B cell (primary cell): ENCODE measurements around the gene VILL. TPM values are rescaled to one million over a fixed set of nuclear protein-coding genes. Genes with fewer than 3 reads are reported as not detected.

Source experiments
- ATAC-seq: fragments of 200-7000 bp; cut with Tn5 transposase; one replicate; pipeline ENCODE4 v1.10.0; 2021; ENCODE audit warnings: low read depth, mild to moderate bottlenecking, moderate number of reproducible peaks, moderate library complexity
- CTCF ChIA-PET: fragments of 350-600 bp; sonication (Branson Sonifier 250); formaldehyde crosslinking; loops from one replicate; lab custom pipeline; 2021; ENCODE audit warnings: antibody characterized with exemption, inconsistent platforms; lab: Charles Lee
- POLR2A ChIA-PET: fragments of 350-600 bp; sonication (Branson Sonifier 250); formaldehyde crosslinking; loops from one replicate; lab custom pipeline; 2021; ENCODE audit warnings: antibody characterized with exemption; lab: Charles Lee
- DNase-seq: peaks from one replicate; pipeline ENCODE4 v3.0.0; 2013
- H2AFZ ChIP-seq: 2 replicates; pipeline ENCODE4 v1.6.1; 2012; ENCODE audit warnings: mild to moderate bottlenecking, low read depth, low read length; ENCODE audit not compliant: insufficient read depth, poor library complexity, severe bottlenecking
- H3K27ac ChIP-seq, 2 donors: 1 replicate in 1 of 2; 2 replicates in 1 of 2; pipeline ENCODE4 v1.5.1; 2012 to 2013; ENCODE audit warnings: low read length in 2 of 2, mild to moderate bottlenecking in 2 of 2, moderate library complexity in 1 of 2
- H3K27me3 ChIP-seq, 4 experiments: fragments of 200-600 bp in 1 of 4; sonication (generic) in 1 of 4; replicated peaks in 1 of 4; 1 replicate in 2 of 4; 2 replicates in 2 of 4; pipeline versions ENCODE4 v1.6.1 to v1.7.0; 2013 to 2016; ENCODE audit warnings: low read length in 3 of 4, mild to moderate bottlenecking in 2 of 4, mixed read lengths in 1 of 4, moderate library complexity in 1 of 4; ENCODE audit not compliant: insufficient read depth in 4 of 4, control insufficient read depth in 3 of 4; ENCODE audit errors: control extremely low read depth in 1 of 4
- H3K36me3 ChIP-seq, 2 experiments: replicated peaks in 1 of 2; 1 replicate in 1 of 2; 2 replicates in 1 of 2; pipeline versions ENCODE4 v1.6.1 to v1.7.1; 2013; ENCODE audit warnings: low read length in 1 of 2; ENCODE audit not compliant: insufficient read depth in 2 of 2, control insufficient read depth in 1 of 2; ENCODE audit errors: control extremely low read depth in 1 of 2, extremely low read depth in 1 of 2
- H3K4me1 ChIP-seq, 2 donors: fragments of 200-600 bp in 1 of 2; sonication (generic) in 1 of 2; 1 replicate in 1 of 2; 2 replicates in 1 of 2; pipeline versions ENCODE4 v1.5.1 to v1.6.1; 2013 to 2017; ENCODE audit warnings: low read length in 2 of 2; ENCODE audit not compliant: control insufficient read depth in 2 of 2, insufficient read depth in 2 of 2
- H3K4me2 ChIP-seq: replicated peaks from 2 replicates; pipeline ENCODE3; 2012; ENCODE audit warnings: mild to moderate bottlenecking, low read depth, low read length; ENCODE audit not compliant: poor library complexity, severe bottlenecking
- H3K4me3 ChIP-seq, 5 experiments: fragments of 200-600 bp in 1 of 5; sonication (generic) in 1 of 5; 1 replicate in 3 of 5; 2 replicates in 2 of 5; pipeline versions ENCODE4 v1.5.1 to v1.7.0; 2011 to 2016; ENCODE audit warnings: low read length in 4 of 5, mild to moderate bottlenecking in 4 of 5, low read depth in 2 of 5, control low read depth in 1 of 5, moderate library complexity in 1 of 5; ENCODE audit not compliant: insufficient read depth in 1 of 5; ENCODE audit errors: control extremely low read depth in 1 of 5, extremely low read depth in 1 of 5
- H3K79me2 ChIP-seq: fragments of 200-600 bp; sonication (generic); one replicate; pipeline ENCODE4 v1.6.0; 2016; ENCODE audit warnings: low read length; ENCODE audit not compliant: control insufficient read depth, insufficient read depth
- H3K9ac ChIP-seq: fragments of 200-600 bp; sonication (generic); 2 replicates; pipeline ENCODE4 v1.6.1; 2017; ENCODE audit warnings: mild to moderate bottlenecking, low read length, moderate library complexity
- H3K9me3 ChIP-seq, 3 donors: one replicate each; pipeline versions ENCODE4 v1.6.1 to v1.7.1; 2013; ENCODE audit warnings: low read length in 2 of 3; ENCODE audit not compliant: control insufficient read depth in 2 of 3, insufficient read depth in 1 of 3; ENCODE audit errors: control extremely low read depth in 1 of 3
- H4K20me1 ChIP-seq: 2 replicates; pipeline ENCODE4 v1.6.0; 2012; ENCODE audit warnings: mild to moderate bottlenecking, low read length; ENCODE audit not compliant: insufficient read depth, control insufficient read depth, poor library complexity, severe bottlenecking
- H3K27ac Mint-ChIP-seq: one replicate; pipeline ENCODE4 v1.8.0; 2021; ENCODE audit warnings: mixed read lengths
- H3K27me3 Mint-ChIP-seq: one replicate; pipeline ENCODE4 v1.8.0; 2021; ENCODE audit warnings: mixed read lengths
- H3K4me1 Mint-ChIP-seq: one replicate; pipeline ENCODE4 v1.8.0; 2021; ENCODE audit warnings: mixed read lengths
- H3K4me3 Mint-ChIP-seq: one replicate; pipeline ENCODE4 v1.8.0; 2021; ENCODE audit warnings: mixed read lengths
- H3K9me3 Mint-ChIP-seq: one replicate; pipeline ENCODE4 v1.8.0; 2022; ENCODE audit warnings: mixed read lengths; ENCODE audit not compliant: insufficient read depth
- CTCF ChIP-seq: fragments of 200-600 bp; IDR thresholded peaks from one replicate; pipeline ENCODE4 v1.8.0; 2022; ENCODE audit warnings: antibody characterized with exemption, mild to moderate bottlenecking
- EZH2 ChIP-seq: IDR thresholded peaks from 2 replicates; pipeline ENCODE4 v1.6.1; 2012; ENCODE audit warnings: borderline replicate concordance, low read depth, mild to moderate bottlenecking, moderate library complexity, low read length; ENCODE audit not compliant: insufficient read depth, poor library complexity, severe bottlenecking
- WGBS: methylation state at CpG from one replicate; pipeline ENCODE4 v1.1.5; 2013; ENCODE audit warnings: missing lambda C conversion rate; ENCODE audit not compliant: insufficient coverage; 5-methylcytosine and 5-hydroxymethylcytosine counted together
- intact Hi-C: fragments of 100-400 bp; cut with micrococcal nuclease; formaldehyde crosslinking; loops from one replicate; pipeline ENCODE4 v1.10.0; 2022
- polyA plus RNA-seq: library from polyadenylated mRNA; depleted of rRNA; stranded (reverse); fragments of >200 nt; gene quantifications from 2 replicates; pipeline ENCODE4 v1.2.3, GENCODE V29; 2012
- total RNA-seq, 2 donors: library from RNA; stranded (reverse); fragments of 120-200 nt in 1 of 2; gene quantifications; 1 replicate in 1 of 2; 2 replicates in 1 of 2; pipeline versions ENCODE4 v1.2.3 to v1.2.4, GENCODE V29; 2013 to 2022

Gene VILL
- total and polyA plus RNA-seq, 2 donors (not counting 1 experiment from before 2014, with no cell fraction given) = 35.2 to 46.4 TPM

GRCh38 chr3:38038447-38038911, 47.9 kb downstream of the VILL start:
- Mint-ChIP-seq H3K27ac (peak overlapping the region; percentile 54), H3K27me3 (peaks cover 12% of the 10 kb centered on the region), H3K9me3 (no peaks in the 10 kb centered on the region), H3K4me3 (peak overlapping the region; percentile 93), H3K4me1 (peaks cover 19% of the 10 kb centered on the region)
- DNase-seq (no peak), ATAC-seq (no peak)
- no peaks in the 10 kb centered on the region for H3K79me2 ChIP-seq
- peak overlapping the region; percentile 67 for H3K9ac ChIP-seq
- H3K4me2 ChIP-seq = peak overlapping the region; percentile 89
- ChIA-PET CTCF (interaction anchor here (0.7 to 2.9 kb wide), 5 partner anchors 10 to 183 kb away, joined by 4 to 31 read pairs (median 11); partner anchors contain the start of gene PLCD1), POLR2A (interaction anchor here (0.9 to 1.0 kb wide), 2 partner anchors 99 to 126 kb away, joined by 3 to 4 read pairs; partner anchors contain the start of gene ACAA1)
- peak overlapping the region in 4 of 5 experiments; percentile 64 to 71 (median 68) for H3K4me3 ChIP-seq
- peak overlapping the region; percentile 76 for H2AFZ ChIP-seq
- intact Hi-C loops = no loop called here
- TF ChIP-seq CTCF (no peak), EZH2 (no peak)
- H3K27ac ChIP-seq = no peak overlapping the region
- no peaks in the 10 kb centered on the region for H4K20me1 ChIP-seq
- H3K9me3 ChIP-seq = no peaks in the 10 kb centered on the region
- H3K27me3 ChIP-seq = peaks cover 0 to 4% (median 1%) of the 10 kb centered on the region in 4 experiments
- WGBS = 65% methylated on average over 3 of the region's 5 CpGs
- H3K4me1 ChIP-seq = peaks cover 12 to 22% of the 10 kb centered on the region in 2 donors
- no peaks in the 10 kb centered on the region for H3K36me3 ChIP-seq
